Activated CD4-positive, alpha-beta T cell treated with anti-CD3 and anti-CD28 coated beads, Interleukin-2, amount 50 U/mL, for 24 hours (primary cell): ENCODE results near the gene ARHGAP21.

ENCODE experiments used
- DNase-seq, 2 donors: peaks; one replicate each; pipeline ENCODE4 v3.0.0-alpha.2; 2020; ENCODE audit warnings: low read depth in 1 of 2, low spot score in 1 of 2

Gene ARHGAP21

DNA sequence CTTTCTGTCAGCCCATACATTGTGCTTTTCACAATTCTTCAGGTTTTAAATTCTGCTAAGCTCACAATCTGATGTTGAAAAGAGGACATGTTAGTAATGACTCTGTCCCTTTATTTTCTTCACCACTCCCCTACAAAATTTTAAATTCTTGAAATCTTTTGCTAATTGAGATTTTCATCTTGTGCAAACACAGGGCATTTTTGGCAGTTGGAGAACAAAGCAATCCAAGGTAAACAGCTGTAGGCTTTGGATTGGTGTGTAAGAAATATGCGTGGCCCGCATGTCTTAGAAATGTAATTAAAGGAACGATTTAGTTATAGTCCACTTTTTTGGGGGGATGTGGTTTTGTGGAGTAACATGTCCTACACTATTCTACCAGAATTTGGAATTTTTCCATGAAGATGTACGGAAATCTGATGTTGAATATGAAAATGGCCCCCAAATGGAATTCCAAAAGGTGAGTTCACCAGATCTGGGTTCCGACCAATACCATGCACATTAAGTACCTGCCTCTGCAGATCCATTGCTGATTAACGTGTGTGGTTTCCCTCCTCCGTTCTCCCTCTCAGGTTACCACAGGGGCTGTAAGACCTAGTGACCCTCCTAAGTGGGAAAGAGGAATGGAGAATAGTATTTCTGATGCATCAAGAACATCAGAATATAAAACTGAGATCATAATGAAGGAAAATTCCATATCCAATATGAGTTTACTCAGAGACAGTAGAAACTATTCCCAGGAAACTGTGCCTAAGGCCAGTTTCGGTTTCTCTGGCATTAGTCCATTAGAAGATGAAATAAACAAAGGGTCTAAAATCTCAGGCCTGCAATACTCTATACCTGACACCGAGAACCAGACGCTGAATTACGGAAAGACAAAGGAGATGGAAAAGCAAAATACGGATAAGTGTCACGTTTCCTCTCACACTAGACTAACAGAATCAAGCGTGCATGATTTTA is 181.1 kb downstream of the ARHGAP21 start:
- no peak for DNase-seq

- DNase-seq: no peak
Observed at GRCh38 chr10:24541239-24541753, 182.4 kb downstream of the ARHGAP21 start.

DNA sequence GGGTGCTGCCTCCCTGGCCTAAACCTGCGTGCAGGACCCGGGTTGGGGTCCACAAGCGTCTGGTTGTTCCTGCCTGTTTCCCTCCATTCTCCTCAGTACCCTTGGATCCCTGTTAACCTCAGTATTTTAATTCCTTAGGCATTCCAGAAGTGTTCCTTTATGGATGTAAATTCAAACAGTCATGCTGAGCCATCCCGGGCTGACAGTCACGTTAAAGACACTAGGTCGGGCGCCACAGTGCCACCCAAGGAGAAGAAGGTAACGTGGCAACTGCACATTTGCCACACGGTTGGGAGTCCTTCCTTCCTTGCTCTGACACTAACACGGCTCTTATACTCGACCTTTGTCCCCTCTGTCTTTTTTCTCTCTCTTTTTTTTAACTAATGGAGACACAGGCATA is 187.1 kb downstream of the ARHGAP21 start:
- DNase-seq: no peak

- DNase-seq: no peak
Observed at GRCh38 chr10:24533981-24534380, 189.7 kb downstream of the ARHGAP21 start.
